BLaER1 (cell line): ENCODE data around the gene ANKRD31.

Source experiments
- H3K27ac ChIP-seq: shearing (Covaris generic); formaldehyde crosslinking; 2 replicates; pipeline ENCODE4 v1.8.1; 2022
- H3K27me3 ChIP-seq: shearing (Covaris generic); formaldehyde crosslinking; 2 replicates; pipeline ENCODE4 v1.8.1; 2022
- H3K36me3 ChIP-seq: shearing (Covaris generic); formaldehyde crosslinking; 2 replicates; pipeline ENCODE4 v1.8.1; 2022
- H3K4me1 ChIP-seq: shearing (Covaris generic); formaldehyde crosslinking; 2 replicates; pipeline ENCODE4 v1.8.1; 2022
- H3K4me2 ChIP-seq: shearing (Covaris generic); formaldehyde crosslinking; 2 replicates; pipeline ENCODE4 v1.8.1; 2022
- H3K4me3 ChIP-seq: shearing (Covaris generic); formaldehyde crosslinking; 2 replicates; pipeline ENCODE4 v1.8.1; 2022
- H3K9ac ChIP-seq: shearing (Covaris generic); formaldehyde crosslinking; 2 replicates; pipeline ENCODE4 v1.8.1; 2022
- H3K9me3 ChIP-seq: shearing (Covaris generic); formaldehyde crosslinking; 2 replicates; pipeline ENCODE4 v1.8.1; 2022
- H4K20me1 ChIP-seq: shearing (Covaris generic); formaldehyde crosslinking; 2 replicates; pipeline ENCODE4 v1.8.1; 2022
- Cebpa-rat ChIP-seq: shearing (Covaris generic); IDR thresholded peaks from 2 replicates; pipeline ENCODE4 v1.8.1; 2022

Gene ANKRD31

DNA sequence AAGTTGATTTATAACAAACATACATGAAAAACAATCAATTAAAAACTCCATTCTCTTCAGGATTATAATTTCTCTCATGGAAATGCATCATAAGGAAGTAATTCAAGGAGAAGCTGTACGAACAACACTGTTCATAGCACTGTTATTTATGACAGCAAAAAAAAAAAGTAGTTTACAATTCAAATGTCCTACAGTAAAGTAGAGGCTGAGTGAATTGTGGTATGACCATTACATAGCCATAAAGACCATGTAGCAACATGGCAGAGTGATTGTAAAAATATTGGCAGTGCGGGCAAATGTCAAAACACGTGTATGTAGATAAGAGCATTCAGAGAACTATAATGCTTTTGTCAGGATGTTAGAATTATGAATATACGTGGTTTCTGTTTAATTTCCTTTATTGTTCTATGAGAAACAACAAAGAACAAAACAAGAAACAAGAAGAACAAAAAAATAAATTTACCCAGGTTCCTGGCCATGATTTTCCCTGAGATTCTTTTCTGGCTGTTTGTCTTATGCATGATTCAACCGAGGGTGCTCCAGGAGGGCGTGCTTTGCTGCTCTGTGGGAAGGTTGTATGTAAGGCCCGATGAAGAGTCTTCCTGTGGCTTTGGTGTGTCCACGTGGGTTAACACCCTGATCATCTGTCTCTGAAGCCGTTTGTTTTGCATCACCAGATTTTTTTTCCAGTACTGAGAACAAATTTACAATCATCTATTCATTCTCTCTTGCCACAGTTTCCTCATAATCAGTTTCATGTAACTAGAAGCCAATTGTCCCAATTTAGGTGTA, 213.1 kb downstream of the ANKRD31 start:
- no peak for TF ChIP-seq Cebpa-rat
- Histone ChIP-seq H3K9ac (no peak overlapping the region), H4K20me1 (no peaks in the 10 kb centered on the region), H3K9me3 (no peaks in the 10 kb centered on the region), H3K27ac (no peak overlapping the region), H3K27me3 (no peaks in the 10 kb centered on the region), H3K4me3 (no peak overlapping the region), H3K36me3 (no peaks in the 10 kb centered on the region), H3K4me1 (no peaks in the 10 kb centered on the region), H3K4me2 (no peak overlapping the region)

DNA sequence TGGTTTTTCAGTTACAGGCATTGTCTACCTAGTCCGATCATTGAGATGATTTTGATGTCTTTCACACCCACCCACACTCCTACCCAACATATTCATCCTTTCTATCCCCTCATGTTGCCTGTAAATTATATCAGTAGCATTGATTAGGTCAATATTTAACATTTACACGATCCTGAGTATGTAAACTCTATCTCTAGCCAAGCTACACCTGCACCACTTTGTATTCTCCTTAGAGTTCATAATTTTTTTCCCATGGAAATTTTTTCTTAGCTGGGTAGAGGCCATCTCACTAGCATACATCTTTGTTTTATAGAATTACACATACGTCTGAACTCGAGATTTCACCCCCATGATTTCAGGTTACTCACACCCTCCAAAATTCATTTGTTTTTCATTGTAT, 214.9 kb downstream of the ANKRD31 start:
- no peaks in the 10 kb centered on the region for H3K27me3 ChIP-seq
- no peak overlapping the region for H3K4me3 ChIP-seq
- TF ChIP-seq Cebpa-rat = no peak
- H3K9ac ChIP-seq = no peak overlapping the region
- H3K4me1 ChIP-seq = no peaks in the 10 kb centered on the region
- no peaks in the 10 kb centered on the region for H4K20me1 ChIP-seq
- no peaks in the 10 kb centered on the region for H3K36me3 ChIP-seq
- H3K27ac ChIP-seq = no peak overlapping the region
- H3K4me2 ChIP-seq = no peak overlapping the region
- H3K9me3 ChIP-seq = no peaks in the 10 kb centered on the region

DNA sequence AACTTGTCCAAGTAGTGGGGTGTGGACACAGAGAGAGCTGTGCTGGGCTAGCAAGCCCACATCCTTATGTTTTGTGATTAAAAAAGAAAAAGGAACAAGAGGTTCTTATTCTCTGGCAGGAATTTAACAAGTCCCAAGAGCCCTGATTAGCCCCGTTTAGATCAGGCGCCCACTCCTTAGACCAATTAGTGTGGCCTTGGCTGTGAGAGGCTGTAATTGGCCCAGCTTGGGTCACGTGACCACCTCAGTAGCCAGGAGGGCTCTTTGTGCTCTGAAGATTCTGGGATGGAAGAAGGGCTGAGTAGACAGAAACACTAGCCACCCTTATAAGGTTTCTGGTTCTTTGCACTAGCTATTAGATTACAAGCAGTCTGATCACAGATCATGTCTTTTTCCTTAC, 215.5 kb downstream of the ANKRD31 start:
- Histone ChIP-seq H3K9ac (no peak overlapping the region), H3K4me2 (no peak overlapping the region), H3K36me3 (no peaks in the 10 kb centered on the region), H3K27me3 (no peaks in the 10 kb centered on the region), H3K9me3 (no peaks in the 10 kb centered on the region), H3K27ac (no peak overlapping the region), H3K4me3 (no peak overlapping the region), H4K20me1 (no peaks in the 10 kb centered on the region), H3K4me1 (no peaks in the 10 kb centered on the region)
- TF ChIP-seq Cebpa-rat = no peak

DNA sequence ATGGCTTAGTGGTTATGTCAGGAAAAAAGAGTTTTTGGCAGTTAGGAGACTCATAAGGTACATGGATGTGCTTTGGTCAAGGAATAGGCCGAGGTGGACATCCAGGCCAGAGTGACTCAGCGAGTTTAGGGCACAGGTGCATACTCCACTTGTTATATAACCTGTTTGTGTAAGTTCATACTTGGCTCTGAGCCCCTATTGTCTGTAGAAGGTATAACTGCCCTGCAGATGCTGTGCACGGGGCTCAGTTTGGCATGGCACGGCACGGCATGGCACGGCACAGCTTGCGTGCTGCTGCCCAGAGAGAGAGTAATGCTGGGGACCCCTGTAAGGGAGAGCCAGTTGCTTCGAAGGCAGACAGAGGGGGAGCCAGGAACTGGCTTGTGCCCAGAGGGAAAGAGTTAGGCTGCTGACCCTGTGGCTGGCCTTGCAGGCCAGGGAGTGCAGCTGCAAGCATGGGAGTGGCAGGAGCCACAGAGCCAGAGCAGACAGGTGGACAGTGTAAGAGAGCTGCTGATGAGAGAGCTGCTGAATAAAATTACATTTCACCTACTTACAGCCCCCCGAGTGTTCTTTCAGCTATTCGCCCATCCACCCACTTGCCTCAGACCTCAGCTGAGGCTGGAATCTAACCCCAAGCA, 216.5 kb downstream of the ANKRD31 start:
- Histone ChIP-seq H3K4me3 (no peak overlapping the region), H3K9ac (no peak overlapping the region), H4K20me1 (no peaks in the 10 kb centered on the region), H3K9me3 (no peaks in the 10 kb centered on the region), H3K4me2 (no peak overlapping the region), H3K36me3 (no peaks in the 10 kb centered on the region), H3K27me3 (no peaks in the 10 kb centered on the region), H3K27ac (no peak overlapping the region), H3K4me1 (no peaks in the 10 kb centered on the region)
- no peak for TF ChIP-seq Cebpa-rat

DNA sequence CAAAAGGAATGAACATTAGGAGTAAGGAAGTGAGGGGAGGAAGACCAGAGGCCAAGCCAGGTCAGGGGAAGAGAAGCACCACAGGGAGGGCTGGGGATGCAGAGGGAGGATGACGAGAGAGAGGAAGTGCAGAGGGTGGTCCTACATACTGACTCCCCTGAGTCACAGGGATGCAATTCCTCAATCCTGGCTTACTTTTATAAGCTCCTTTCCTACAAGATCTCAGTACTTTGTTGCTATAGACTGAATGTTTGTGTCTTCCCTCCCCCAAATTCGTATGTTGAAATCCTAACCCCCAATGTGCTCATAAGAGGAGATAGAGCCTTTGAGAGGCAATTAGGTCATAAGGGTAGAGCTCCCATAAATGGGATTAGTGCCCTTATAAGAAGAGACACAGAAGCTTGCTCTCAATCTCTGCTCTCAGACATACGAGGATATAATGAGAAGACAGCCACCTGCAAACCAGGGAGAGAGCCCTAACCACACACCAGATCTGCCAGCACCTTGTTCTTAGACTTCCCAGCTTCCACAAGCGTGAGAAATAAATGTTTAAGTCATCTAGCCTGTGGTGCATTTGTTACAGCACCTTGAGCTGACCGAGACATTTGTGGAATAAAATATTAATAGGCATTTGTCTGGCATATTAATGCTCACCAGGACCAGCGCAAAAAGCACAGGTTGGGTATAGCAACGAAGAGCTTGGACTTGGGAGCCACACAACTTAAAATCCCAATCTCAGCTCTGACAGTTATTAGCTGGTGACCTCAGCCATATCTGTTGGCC, 217.7 kb downstream of the ANKRD31 start:
- Histone ChIP-seq H3K4me1 (no peaks in the 10 kb centered on the region), H3K9me3 (no peaks in the 10 kb centered on the region), H4K20me1 (no peaks in the 10 kb centered on the region), H3K36me3 (no peaks in the 10 kb centered on the region), H3K27ac (no peak overlapping the region), H3K9ac (no peak overlapping the region), H3K27me3 (no peaks in the 10 kb centered on the region), H3K4me2 (no peak overlapping the region), H3K4me3 (no peak overlapping the region)
- no peak for TF ChIP-seq Cebpa-rat
